Measurements from ENCODE around the gene ITGA8.
"Not testable (repeated sequence)": the region's sequence is repeated elsewhere in the genome, so short reads cannot be mapped to it uniquely, and the experiment has no call there.

The ITGA8 gene

GRCh38 chr10:15605740-15606369 is 113.9 kb downstream of the ITGA8 start:
- no peak for DNase-seq

- DNase-seq: no peak
These were observed 116.2 kb downstream of the ITGA8 start for GRCh38 chr10:15603446-15604011.

- DNase-seq: no peak
These were observed 117.9 kb downstream of the ITGA8 start for GRCh38 chr10:15601819-15602218.

GRCh38 chr10:15595260-15595659 is 124.5 kb downstream of the ITGA8 start:
- no peak for DNase-seq

- DNase-seq: no peak
These were observed 127.8 kb downstream of the ITGA8 start for GRCh38 chr10:15591937-15592336.

GRCh38 chr10:15591431-15591830 is 128.3 kb downstream of the ITGA8 start:
- DNase-seq: no peak

GRCh38 chr10:15588635-15589508 is 130.8 kb downstream of the ITGA8 start:
- no peak for DNase-seq

GRCh38 chr10:15588151-15588550 is 131.6 kb downstream of the ITGA8 start:
- no peak for DNase-seq

GRCh38 chr10:15587271-15587670 is 132.5 kb downstream of the ITGA8 start:
- no peak for DNase-seq

- peak; percentile 21 for DNase-seq
These were observed 134.4 kb downstream of the ITGA8 start for GRCh38 chr10:15585303-15585715.

GRCh38 chr10:15582972-15583371 is 136.8 kb downstream of the ITGA8 start:
- DNase-seq: not testable (repeated sequence)

- DNase-seq: no peak
These were observed 140.1 kb downstream of the ITGA8 start for GRCh38 chr10:15579605-15580004.

- DNase-seq: no peak
These were observed 147.1 kb downstream of the ITGA8 start for GRCh38 chr10:15572531-15573045.

- no peak for DNase-seq
These were observed 148.1 kb downstream of the ITGA8 start for GRCh38 chr10:15571575-15571974.

GRCh38 chr10:15570738-15571339 is 148.9 kb downstream of the ITGA8 start:
- no peak for DNase-seq

GRCh38 chr10:15567952-15568351 is 151.8 kb downstream of the ITGA8 start:
- no peak for DNase-seq

- no peak for DNase-seq
These were observed 156.5 kb downstream of the ITGA8 start for GRCh38 chr10:15563246-15563645.

GRCh38 chr10:15562578-15562977 is 157.1 kb downstream of the ITGA8 start:
- no peak for DNase-seq

- DNase-seq: no peak
These were observed 157.6 kb downstream of the ITGA8 start for GRCh38 chr10:15562116-15562515.

GRCh38 chr10:15558136-15558535 is 161.6 kb downstream of the ITGA8 start:
- no peak for DNase-seq

GRCh38 chr10:15557168-15557567 is 162.6 kb downstream of the ITGA8 start:
- not testable (repeated sequence) for DNase-seq

- no peak for DNase-seq
These were observed 168.8 kb downstream of the ITGA8 start for GRCh38 chr10:15550950-15551349.

- DNase-seq: no peak
These were observed 171.4 kb downstream of the ITGA8 start for GRCh38 chr10:15548331-15548730.
